Measurements from ENCODE around the gene NAA25.
"Not testable (repeated sequence)": the region's sequence is repeated elsewhere in the genome, so short reads cannot be mapped to it uniquely, and the experiment has no call there.

Gene NAA25

DNA sequence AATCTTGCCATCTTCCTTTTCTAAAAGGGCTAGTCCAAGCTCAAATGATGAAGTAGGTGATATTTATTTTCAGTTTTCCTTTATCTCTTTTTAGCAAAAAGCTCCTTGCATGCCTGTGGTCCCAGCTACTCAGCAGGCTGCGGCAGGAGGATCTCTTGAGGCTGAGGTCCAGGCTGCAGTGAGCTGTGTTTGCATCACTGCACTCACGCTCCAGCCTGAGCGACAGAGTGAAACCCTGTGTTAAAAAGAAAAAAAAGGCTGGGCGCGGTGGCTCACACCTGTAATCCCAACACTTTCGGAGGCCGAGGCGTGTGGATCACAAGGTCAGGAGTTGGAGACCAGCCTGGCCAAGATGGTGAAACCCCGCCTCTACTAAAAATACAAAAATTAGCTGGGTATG lies 100.6 kb downstream of the NAA25 start:
- FAIRE-seq, result no peak

DNA sequence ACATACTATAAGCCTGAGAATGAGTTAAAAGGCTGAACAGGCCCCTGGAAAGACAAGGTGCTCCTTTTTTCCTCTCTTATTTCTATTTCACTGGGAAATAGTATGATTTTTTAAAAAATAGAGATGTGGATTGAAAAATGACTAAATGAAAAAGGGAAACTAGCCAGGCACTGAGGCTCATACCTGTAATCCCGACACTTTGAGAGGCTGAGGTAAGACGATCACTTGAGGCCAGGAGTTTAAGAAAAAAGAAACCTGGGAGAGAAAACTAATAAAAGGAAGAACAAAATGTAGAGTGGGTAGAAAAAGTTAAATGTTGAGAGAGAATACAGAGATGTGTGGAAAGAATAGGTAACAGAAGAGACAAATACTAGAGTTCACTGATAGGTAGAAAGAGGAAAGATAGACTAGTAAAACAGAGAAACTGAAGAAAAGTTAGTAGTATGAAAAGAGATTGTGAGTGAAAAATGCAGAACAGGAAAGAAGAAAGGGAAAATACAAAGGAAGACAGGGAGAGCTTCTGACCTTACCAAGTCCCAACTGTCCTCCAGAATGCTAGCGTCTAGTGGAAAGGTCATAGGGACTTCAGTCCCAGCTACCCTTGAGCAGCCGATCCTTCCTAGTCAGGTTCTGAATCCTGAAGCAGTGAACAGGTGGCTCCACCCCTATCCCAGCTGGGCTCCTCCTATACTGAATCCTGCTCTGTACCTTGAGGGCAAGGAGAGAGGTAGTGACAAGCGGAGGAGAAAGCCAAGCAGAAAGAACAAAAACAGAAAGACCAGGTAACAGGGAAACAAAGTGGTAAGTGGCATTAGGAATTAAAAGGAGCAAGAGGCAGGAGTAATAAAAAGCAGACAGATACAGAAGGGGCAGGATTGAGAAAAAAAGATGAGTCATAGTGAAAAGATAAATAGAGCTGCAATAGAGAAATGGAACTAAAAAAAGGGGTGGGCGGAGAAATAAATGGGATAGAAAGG lies 102.9 kb downstream of the NAA25 start:
- no peak for FAIRE-seq

DNA sequence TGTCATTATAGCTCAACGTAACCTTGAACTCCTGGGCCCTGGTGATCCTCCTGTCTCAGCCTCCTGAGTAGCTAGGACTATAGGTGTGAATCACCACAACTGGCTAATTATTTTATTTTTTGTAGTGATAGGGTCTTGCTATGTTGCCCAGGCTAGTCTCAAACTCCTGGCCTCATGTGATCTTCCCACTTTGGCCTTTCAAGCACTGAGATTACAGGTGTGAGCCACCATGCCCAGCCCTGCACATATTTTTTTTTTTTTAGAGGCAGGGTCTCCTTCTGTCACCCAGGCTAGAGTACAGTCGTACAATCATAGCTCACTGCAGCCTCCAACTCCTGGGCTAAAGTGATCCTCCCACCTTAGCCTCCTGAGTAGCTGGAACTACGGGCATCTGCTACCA lies 104.5 kb downstream of the NAA25 start:
- no peak for FAIRE-seq

DNA sequence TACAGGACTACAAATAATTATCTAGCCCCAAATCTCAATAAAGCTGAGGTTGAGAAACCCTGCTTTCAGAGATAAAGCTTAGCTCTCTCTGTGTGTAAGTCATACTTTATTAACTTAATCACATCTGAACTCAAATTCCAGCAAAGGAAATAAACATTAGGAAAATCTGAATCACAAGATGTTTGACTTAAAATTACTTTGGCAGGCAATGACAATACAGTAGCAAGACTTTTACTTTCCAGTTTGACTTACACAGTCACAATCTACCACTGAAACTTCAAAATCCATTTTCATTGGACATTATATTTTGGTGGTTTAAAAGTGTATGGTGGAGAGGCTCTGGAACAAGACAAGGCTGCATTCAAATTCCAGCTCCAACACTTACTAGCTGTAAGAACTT lies 107.0 kb downstream of the NAA25 start:
- FAIRE-seq, result no peak

DNA sequence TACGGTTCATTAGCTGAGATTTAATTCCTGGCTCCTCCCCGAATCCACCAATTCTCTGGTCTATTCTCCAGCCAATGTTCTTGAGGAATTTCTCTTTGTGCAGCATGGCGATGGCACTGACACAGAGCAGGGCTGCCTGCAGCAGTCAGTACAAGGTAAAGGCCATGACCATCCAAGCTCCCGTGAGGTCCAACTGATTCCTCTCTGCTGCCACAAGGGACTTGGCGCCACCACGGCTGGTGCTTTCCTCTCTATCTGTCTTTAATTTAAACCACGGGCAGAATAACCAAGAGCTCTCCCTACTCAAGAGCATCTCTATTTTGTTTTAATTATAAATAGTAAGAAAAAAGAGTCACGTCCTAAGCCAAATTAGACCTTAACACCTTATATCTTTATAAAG lies 107.8 kb downstream of the NAA25 start:
- FAIRE-seq, result no peak

DNA sequence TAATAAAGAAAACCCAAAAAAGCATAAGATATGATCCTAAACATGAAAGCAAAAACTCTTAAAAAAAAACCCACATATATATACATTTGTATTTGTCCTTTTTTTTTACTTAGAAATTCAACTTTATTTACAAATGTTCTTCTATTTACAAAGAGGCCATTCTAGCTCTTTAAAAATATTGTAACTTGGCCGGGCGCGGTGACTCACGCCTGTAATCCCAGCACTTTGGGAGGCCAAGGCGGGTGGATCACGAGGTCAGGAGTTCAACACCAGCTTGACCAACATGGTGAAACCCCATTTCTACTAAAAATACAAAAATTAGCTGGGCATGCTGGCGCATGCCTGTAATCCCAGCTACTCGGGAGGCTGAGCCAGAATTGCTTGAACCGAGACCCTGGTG lies 109.5 kb downstream of the NAA25 start:
- FAIRE-seq, result not testable (repeated sequence)

DNA sequence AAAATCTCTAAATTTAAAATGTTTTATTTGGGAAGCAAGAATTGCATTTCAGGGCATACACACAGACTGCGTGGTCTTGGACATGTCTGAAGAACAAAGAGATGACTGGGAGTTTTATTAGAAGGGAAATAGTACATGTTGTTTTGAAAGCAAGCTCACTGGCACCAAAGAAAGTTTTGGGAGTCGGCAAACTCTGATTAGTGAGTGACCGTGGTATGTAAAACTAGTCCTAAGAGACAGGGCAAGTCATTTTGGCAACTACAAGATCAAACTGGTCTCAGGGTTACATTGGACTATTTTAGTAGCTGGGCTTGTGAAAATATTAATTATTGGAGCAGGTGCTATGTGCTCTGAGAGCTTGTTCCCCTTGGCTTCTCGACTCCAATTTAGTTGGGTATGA lies 110.6 kb downstream of the NAA25 start:
- FAIRE-seq, result no peak

DNA sequence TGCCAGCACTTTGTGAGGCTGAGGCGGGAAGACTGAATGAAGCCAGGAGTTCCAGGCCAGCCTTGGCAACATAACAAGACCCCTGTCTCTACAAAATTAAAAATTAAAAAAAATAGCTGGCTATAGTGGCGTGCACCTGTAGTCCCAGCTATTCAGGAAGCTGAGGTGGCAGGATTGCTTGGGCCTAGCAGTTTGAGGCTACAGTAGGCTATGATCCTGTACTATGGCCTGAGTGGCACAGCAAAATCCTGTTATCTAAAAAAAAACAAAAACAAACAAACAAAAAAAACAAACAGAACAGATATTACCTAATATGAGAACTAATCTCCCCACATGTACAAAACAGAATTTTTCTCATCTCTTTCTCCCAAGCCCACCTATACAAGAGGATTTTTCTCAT lies 111.3 kb downstream of the NAA25 start:
- no peak for FAIRE-seq

DNA sequence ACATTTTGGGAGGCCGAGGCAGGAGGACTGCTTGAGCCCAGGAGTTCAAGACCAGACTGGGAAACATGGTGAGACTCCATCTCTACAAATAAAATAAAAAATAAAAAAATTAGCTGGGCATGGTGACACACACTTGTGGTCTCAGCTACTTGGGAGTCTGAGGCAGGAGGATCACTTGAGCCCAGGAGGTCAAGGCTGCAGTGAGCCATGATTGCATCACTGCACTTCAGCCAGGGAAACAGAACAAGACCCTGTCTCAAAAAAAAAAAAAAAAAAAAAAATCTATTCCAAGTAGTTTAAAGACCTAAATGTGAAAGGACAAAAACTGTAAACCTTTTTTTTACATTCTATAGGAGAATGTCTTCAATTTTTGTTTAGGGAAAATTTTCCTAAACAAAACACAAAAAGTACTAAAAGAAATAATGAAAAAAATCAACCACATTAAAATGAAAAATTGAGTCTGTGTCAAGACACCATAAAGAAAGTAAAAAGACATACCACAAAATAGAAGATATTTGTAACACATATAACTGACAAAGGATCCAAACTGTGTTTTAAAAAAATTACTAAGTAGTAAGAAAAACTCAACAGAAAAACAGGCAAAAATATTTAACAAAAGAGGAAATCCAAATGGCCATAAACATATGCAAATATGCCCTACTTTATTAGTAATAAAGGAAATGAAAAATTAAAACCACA lies 112.7 kb downstream of the NAA25 start:
- no peak for FAIRE-seq

DNA sequence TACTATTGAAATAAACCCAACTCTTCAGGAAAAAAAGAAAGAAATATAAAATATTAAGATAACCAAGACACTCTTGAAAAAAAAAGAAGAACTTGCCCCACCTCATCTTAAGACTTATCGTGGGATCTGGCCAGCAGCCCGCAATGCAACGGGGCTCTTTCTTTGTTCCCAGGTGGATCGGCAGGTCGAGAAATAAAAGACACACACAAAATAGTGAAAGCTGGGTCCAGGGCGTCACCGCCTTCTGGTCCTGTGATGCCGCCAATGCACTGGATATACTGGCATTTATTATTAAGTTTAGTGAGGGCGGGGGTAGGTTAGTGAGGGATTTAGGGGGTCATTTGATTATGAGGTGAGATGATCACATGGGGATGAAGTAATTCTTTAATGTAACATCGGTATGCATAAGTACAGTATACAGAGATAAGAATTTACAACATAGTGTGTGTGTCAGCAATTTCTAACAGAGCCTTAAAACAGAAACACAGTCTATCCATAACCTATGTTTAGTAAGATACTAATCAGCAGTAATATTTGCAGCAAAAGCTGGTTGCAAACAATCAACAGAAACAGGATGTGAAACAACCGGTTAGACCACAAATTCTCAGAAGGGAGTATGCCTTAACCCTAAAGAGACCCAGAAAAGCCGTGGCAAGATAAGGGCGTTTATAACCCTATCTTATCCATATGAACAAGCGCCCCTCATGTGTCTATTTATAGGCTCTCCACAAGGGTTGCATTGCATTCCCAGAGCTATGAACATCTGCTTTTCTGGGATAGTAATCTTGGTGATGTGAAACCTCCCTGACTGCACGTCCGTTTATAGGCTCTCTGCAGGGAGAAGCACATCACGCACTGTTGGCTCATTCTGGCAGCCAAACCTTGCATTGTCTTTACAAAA lies 114.1 kb downstream of the NAA25 start:
- not testable (repeated sequence) for FAIRE-seq

DNA sequence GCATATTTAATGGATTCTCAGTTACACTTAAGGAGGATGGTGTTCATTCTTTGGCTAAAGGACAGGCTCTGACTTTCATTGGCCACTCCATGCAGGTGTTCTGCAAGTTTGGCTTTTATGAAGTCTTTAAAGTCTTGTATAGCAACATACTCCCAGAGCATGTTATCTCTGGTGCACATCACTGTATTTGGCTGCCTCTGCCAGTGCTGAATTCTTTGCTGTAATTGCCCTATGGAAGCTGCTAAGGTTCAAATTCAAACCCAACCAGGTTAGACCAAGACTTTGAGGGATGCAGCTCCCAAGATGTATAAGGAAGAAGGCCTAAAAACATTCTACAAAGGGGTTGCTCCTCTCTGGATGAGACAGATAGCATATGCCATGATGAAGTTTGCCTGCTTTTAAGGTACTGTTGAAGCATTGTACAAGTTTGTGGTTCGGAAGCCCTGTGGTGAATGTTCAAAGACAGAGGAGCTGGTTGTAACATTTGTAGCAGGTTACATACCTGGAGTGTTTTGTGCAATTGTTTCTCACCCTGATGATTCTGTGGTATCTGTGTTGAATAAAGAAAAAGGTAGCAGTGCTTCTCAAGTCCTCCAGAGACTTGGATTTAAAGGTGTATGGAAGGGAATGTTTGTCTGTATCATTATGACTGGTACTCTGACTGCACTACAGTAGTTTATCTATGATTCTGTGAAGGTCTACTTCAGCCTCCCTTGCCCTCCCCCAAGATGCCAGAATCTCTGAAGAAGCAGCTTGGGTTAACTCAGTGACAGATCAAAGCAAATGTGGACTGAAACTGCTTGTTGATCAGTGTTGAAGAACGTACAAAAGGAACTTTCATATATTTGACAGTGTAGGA lies 115.1 kb downstream of the NAA25 start:
- no peak for FAIRE-seq

DNA sequence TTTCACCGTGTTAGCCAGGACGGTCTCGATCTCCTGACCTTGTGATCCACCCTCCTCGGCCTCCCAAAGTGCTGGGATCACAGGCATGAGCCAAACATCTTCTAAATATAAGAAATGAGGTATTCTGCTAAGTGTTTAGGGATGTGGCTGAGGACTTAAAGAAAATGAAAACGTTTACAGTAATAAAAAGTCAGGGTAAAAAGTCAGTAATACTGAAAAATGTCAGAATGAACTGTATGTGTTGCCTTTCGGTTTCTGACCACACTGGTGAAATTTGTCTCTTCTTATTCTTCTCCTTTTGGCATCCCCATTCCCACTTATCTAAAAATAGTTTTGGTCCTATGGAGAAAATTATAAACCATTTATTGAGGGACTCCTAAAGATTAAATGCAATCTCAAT lies 116.1 kb downstream of the NAA25 start:
- no peak for FAIRE-seq

DNA sequence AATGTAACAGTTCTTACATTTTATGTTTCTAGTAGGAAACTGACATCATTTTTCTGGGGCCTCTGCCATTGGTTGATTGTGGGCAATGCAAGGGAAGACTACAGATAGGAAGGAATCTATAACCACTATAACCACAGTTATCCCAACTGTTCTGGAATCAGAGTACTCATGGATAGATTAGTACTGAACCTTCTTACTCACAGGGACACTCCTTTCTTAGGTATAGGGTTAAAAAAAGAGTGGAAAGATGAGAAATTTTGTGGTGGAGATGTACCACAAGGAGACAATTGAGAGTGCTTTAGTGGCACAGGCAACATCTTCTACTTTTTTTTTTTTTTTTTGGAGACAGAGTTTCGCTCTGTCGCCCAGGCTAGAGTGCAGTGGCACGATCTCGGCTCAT lies 116.6 kb downstream of the NAA25 start:
- FAIRE-seq, result no peak

DNA sequence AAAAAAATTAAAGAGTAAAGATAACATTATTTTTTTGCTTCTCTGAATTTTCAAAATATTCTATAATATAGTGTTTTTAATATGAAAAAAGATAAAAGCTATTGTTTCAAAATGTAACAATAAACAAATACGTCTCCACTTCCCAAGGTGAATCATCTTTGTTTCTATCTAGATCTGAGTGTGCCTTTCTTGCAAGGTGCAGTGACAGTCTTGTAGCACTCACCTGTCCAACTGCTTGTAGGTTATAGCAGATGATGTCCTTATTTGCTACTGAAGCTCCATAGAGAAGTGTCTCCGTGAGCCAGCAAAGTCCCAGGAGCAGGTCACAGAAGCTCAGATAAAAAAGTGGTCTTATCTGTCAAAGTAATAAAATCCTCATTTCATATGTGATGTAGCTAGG lies 117.0 kb downstream of the NAA25 start:
- no peak for FAIRE-seq

DNA sequence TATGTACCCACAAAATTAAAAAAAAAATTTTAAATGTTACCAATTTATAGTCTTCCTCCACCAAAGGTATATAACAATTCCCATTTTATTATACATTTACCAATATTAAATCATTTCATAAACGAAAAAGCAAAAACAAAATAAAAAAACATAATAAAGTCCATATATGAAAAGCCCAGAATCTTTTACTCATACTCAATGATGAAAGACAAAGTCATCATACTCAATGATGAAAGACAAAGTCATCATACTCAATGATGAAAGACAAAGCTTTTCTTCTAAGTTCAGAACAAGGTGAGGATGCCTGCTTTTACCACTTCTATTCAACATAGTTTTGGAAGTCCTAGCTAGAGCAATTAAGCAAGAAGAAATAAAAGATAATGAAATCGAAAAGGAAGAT lies 123.8 kb downstream of the NAA25 start:
- FAIRE-seq, result peak; percentile 3

DNA sequence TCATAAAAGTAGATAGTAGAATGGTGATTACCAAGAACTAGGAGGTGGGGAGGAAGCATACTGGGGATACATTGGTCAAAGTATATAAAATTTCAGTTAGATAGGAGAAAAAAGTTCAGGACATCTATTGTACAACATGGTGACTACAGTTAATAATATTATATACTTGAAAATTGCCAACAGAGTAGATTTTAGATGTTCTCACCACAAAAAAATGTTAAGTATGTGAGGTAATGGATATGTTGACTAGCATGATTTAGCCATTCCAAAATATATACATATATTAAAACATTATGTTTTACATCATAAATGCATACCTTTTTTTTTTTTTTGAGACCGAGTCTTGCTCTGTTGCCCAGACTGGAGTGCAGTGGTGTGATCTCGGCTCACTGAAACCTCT lies 126.6 kb downstream of the NAA25 start:
- FAIRE-seq, result no peak

DNA sequence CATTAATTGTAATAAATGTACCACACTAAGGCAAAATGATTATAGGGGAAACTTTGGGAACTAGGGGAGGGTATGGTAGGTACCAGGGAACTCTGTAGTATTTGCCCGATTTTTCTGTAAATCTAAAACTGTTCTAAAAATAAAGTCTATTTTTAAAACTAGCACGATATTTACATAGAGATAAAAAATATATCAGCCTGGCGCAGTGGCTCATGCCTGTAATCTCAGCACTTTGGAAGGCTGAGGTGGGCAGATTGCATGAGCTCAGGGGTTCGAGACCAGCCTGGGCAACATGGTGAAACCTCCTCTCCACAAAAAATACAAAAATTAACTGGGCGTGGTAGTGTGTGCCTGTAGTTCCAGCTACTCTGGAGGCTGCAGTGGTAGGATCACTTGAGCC lies 128.0 kb downstream of the NAA25 start:
- no peak for FAIRE-seq

DNA sequence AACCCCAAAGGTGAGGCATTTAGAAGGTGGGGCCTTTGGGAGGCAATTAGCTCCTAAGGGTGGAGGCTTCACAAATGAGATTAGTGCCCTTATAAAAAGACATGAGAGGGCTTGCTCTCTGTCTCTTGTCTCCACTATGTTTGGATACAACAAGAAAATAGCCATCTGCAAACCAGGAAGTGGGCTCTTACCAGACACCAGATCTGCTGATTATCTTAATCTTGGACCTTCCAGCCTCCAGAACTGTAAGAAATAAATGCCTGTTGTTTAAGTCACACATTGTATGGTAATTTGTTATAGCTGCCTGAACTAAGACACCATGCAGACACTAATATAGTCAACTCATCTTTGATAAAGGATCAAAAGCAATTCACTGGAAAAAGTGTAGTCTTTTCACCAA lies 130.0 kb downstream of the NAA25 start:
- no peak for FAIRE-seq

DNA sequence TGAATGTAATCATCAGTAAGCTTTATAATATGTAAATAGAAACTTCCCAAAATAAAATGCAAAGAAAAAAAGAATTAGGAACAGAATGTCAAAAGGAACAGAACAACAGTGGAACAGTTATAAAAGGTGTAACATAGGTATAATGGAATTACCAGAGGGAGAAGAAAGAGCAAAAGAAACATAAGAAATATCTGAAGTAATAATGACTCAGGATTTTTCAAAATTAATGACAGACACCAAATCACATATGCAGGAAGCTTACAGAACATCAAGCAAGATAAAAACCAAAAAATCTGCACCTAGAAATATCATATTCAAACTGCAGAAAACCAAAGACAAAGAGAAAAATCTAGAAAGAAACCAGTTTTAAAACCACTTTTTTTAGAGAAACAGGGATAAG lies 131.7 kb downstream of the NAA25 start:
- FAIRE-seq, result no peak
